Loucy (cell line): ENCODE measurements around the gene NBPF1.
"Not testable (repeated sequence)": the region's sequence is repeated elsewhere in the genome, so short reads cannot be mapped to it uniquely, and the experiment has no call there.

Experiments
- EZH2phosphoT487 ChIP-seq: fragments of 200-600 bp; IDR thresholded peaks from 2 replicates; pipeline ENCODE4 v1.6.1; 2018; ENCODE audit warnings: antibody characterized with exemption, mild to moderate bottlenecking, moderate library complexity, borderline replicate concordance
- TF ChIP-seq, protein P1 (sequence below): fragments of 200-600 bp; sonication (generic); conservative IDR thresholded peaks from 2 replicates; pipeline ENCODE4 v1.5.1; 2014; ENCODE audit warnings: mild to moderate bottlenecking, antibody characterized with exemption, low read length

DNA sequence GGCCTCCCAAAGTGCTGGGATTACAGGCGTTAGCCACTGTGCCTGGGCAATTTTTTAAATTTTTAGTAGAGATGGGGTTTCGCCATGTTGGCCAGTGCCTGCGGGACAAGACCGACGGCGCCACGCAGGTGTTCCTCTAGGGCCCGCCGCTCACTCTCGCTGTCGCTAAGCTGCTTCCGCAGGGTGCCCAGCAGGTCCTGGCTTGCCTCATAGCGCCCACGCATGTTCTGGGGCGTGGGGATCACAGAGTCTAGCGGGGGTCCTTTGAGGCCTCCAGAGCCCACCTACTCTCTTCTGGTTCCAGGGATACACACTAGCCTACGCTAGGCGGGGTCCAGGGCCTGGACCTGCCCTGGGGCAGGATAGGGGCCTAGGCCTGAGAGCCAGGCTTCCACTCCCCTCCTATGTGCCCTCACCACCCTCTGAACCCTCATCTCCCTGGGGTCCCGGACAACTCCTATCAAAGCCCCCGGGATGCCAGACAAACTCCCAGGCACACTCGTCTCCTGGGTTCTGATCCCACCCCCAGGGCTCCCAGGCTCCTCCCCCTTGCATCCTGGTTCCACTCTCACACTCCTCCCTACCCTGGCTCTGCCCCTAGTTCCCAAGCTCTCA lies 16.7 kb upstream of the NBPF1 start:
- TF ChIP-seq, protein P1, sequence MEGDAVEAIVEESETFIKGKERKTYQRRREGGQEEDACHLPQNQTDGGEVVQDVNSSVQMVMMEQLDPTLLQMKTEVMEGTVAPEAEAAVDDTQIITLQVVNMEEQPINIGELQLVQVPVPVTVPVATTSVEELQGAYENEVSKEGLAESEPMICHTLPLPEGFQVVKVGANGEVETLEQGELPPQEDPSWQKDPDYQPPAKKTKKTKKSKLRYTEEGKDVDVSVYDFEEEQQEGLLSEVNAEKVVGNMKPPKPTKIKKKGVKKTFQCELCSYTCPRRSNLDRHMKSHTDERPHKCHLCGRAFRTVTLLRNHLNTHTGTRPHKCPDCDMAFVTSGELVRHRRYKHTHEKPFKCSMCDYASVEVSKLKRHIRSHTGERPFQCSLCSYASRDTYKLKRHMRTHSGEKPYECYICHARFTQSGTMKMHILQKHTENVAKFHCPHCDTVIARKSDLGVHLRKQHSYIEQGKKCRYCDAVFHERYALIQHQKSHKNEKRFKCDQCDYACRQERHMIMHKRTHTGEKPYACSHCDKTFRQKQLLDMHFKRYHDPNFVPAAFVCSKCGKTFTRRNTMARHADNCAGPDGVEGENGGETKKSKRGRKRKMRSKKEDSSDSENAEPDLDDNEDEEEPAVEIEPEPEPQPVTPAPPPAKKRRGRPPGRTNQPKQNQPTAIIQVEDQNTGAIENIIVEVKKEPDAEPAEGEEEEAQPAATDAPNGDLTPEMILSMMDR = not testable (repeated sequence)
- not testable (repeated sequence) for TF ChIP-seq EZH2phosphoT487
